Muscle of back (tissue), 11 donors: Measurements from ENCODE around the gene MGMT. TPM values are rescaled to one million over a fixed set of nuclear protein-coding genes. Genes with fewer than 3 reads are reported as not detected.

Source experiments
- DNase-seq, 3 donors: peaks; one replicate each; pipeline versions ENCODE4 v3.0.0 to v3.0.0-alpha.2; 2013
- polyA plus RNA-seq, 10 donors: library from polyadenylated mRNA; unstranded; fragments of 120-200 nt; gene quantifications; one replicate each; pipeline ENCODE4 v1.2.1, GENCODE V29; 2013; ENCODE audit not compliant: insufficient read length in 10 of 10

Gene MGMT
- polyA plus RNA-seq, 10 donors: 10.7 to 19.2 (median 13.8) TPM

GRCh38 chr10:129727071-129727470, 260.0 kb downstream of the MGMT start:
- DNase-seq: no peak

DNA sequence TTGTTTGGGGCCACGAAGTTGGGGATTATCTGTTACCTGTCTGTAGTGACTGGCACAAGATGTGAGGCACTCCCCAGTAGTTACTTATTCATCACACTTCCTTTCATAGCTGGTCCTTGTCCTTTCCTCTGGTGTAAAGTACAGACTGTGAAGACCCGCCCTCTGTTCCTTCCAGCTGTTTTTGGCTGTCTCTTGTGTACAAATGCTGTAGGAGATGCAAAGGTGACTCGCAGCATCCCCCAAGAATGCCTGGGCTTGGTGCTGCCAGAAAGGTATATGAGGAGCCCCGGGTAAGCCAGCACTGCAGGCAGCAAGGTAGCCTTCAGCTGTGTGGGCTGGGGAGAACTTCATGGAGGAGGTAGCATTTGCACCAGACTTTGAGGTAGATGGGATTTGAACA, 260.5 kb downstream of the MGMT start:
- DNase-seq: no peak

DNA sequence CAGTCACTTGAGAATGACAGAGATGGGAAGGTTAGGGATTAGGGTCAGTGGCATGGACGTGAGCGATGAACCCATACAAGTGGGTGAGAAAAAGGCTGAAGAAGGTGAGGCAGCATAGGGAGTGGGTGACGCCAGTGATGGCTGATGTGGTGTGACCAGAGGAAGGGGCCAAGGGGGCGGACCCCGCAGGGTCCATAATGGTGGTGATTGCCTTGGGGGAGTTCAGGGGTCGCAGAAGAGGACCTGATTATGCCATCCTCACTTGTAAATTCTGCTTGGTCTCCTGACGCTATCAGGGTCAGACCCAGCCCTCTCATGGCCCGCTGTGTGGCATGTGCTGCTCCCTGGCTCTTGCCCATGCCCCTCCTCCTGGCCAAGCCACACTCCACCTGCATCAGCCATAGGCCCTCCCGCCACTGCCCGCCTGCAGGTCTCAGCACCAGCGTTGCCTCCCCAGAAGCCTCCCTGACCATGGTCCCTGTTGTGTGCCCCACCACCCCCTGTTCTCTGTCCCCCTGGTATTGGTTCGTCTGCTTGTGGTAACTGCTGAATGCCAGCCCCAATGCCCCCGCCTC, 261.3 kb downstream of the MGMT start:
- no peak for DNase-seq

GRCh38 chr10:129728905-129729795, 262.1 kb downstream of the MGMT start:
- DNase-seq: no peak

DNA sequence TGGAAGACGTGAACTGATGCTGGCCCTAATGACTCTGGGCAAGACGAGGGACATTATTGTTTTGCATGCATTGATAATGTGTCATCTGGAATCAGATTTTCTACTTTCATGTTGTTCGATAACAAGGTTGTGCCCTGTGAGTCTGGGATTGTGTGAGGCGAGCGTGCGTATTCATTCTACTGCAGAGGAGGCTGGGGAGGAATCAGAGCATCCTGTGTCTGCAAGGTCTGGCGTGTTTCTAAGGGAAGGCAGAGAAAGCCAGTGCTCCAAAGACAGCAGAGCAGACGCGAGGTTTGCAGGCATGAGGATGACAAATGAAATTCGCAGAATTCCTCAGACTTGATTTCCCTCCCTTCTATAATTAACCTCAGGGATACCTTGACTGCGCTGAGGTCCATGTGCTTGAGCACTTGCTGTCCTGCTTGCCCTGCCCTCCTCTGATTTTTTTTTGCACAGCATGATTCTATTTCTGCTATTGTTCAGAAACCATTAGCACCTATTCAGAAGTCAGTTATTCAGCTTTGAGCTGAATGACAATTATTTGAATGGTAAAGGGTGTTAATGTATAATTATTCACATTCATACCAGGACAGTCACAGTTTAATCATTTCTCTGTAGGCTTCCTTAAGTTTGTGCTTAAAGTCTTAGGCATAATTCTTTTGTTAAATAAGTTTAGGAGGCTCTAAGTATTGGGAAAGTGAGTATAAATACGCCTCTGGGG, 263.4 kb downstream of the MGMT start:
- DNase-seq: no peak

- no peak for DNase-seq
Measured at GRCh38 chr10:129730993-129731325, 263.9 kb downstream of the MGMT start.

DNA sequence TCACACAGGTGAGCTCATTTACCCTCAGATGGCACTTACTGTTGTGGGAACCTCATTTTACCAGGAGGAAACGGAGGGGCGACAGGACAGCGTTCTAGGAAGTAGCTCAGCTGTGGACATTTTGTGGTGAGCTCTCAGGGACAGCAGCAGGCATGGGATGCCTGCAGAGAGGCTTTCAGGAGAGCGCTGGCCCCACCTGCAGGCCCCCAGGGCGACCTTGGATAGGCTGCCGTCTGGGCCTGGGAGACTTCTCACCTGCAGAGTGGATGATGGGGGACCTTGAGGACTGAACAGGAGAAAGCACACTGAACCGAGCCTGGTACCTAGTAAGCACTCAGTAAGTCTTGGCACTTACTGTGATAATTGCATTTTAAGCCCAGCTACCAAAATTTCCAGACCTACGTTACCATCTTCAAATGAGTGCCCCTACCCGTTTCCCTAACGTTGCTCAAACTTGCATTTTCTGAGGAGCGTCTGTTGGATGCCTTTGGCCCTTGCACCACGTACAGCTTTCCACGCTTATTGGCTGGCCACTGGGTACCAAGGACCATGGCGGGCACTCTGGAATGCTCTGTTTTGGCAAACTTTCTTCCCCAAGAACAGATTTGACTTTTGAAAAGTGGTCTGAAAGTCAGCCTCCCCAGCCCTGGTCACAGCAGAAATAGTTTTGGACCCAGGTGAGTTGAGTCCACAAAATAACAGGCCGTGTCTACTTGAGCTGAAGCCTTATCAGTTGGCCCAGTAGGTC, 273.7 kb downstream of the MGMT start:
- DNase-seq: no peak

- DNase-seq: no peak
Measured at GRCh38 chr10:129741280-129741977, 274.4 kb downstream of the MGMT start.

GRCh38 chr10:129741978-129742741, 275.1 kb downstream of the MGMT start:
- DNase-seq: no peak

GRCh38 chr10:129742742-129743550, 275.9 kb downstream of the MGMT start:
- DNase-seq: no peak

DNA sequence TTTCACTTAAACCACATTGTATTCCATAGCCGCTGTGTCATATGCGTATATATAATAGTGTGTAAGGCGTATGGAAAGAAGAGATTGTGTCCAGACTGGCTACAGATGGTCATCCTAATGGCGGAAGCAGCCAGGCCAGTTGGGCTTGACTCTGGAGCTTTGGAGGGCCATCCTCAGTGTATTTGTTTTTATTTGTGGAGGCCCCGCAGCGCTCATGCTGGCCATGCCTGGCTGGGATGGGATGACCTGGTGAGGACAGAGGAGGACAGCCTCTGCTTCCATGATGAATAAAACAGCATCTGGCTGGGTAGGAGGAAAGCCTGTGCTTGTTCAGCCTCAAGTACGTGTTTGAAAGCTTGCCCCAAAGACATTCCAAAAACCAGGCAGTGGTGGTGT, 276.7 kb downstream of the MGMT start:
- DNase-seq: no peak

DNA sequence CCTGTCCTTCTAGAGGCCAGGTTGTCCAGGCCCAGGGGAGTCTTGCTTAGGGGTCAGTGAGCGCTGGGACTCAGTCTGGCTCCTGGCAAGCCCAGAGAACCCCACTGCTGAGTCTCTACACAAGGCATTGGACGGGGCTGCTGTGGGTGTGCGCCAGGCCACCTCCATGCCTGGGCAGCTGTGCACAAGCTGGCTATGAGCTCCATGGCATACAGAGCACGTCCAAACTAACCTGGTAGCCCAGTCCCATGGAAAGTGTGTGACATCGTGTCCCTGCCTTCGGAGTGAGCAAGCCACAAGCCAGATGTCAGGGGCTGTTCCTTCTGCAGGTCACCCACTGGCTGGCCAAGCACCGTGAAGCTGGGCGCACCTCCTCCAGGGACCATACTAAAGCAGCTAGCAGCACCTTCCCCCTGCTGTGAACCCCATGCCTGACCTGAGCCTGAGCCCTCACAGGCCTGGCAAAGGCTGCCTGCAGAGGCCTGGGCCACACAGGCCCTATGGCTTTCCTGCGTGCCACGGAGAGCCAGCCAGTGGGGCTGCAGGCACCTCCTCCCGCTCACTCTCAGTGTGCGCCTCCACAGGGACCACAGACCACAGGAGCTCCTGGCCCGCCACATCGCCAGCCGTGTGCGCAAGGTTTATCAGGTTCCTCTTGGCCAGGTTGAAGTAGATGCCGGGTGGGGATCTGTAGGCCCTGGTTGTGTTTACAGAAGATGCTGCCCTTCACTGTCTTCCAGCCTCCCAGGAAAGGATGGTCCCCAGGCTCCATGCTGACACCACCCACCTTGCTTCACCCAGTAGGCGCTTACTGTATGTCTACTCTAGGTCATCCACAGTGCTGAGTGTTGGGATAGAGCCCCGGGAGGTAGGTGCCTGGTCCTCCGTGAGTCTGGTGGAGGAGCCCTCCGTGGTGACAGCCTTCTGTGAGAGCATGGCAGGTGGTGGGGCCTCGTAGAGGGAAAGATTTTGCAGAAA, 277.4 kb downstream of the MGMT start:
- no peak for DNase-seq

DNA sequence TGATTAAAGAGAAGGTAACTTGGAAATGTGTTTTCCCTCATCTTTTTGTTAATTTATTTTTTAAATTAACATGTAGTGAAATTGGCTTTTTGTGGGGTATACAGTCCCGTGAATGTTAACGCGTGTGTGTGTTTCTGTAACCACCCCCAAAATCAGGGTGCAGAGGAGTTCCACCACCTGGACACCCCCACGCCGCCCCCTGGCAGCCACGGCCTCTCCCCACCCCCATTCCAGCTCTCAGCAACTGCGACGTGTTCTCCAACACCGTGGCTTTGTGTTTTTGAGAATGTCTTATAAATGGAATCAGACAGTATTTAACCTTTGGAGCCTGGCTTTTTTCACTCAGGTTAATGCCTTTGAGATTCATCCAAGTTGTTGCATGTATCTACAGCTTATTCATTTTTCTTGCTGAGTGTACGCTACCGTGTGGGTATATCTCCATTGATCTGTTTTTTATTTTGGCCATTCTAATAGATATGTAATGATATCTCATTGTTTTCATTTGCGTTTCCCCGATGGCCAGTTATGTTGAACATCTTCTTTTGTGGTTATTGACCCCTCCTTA, 278.2 kb downstream of the MGMT start:
- DNase-seq: no peak

DNA sequence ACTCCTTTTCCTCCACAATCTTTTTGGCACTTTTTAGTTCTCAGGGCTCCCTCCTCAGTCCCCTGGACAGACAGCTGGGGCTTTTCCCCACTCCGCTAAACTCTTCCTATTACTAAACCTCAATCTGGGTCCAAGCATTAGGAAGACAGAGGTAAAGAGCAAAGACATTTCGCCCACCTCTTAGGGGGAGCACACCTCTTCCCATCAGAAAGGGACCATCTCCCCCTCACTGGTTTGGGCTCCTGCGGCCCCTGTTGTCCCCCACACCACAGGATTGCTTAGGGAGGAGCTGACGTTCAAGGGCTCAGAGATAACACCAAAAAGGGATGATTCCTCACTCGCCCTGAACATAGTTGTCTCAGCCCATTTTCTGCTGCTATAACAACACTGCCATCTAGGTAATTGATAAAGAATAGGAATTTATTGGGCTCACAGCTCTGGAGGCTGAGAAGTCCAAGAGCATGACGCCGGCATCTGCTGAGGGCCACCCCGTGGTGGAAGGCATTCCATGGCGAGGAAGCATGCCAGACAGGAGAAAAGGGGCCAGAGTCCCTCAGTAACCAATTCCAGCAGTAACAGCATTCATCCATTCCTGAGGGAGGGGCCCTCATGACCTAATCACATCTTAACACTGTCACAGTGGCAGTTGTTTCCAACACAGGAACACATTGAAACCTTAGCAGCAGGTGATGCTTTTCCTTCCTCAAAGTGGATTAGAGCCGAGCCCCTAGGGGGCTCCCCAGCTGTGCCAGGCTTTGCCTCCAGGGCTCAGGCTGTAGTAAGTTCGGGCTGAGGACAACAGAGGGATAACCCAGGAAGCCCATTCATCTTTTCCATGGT, 287.4 kb downstream of the MGMT start:
- no peak for DNase-seq

DNA sequence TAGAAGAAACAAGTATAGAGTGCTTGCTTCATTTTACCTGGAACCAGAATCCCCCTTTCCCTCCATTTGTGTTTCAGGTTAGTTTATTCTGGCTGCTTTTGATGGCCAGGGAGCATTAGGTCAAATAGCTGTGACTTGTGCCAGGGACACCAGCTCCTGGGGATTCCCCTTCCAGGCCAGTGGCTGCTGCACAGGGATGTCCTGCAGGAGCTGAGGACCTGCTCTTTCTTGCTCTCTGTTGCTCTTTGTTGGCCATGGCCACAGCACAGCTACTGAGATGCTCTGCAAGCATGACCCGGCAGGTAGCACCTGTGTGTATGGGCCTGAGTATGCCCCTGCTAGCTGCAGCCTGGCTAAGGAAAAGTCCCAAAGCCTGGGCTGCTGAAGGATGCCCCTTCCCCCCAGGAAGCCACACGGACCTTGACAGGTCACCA, 288.1 kb downstream of the MGMT start:
- DNase-seq: no peak

GRCh38 chr10:129755621-129756020, 288.6 kb downstream of the MGMT start:
- DNase-seq: no peak
